Measurements from ENCODE around the gene SDC1. TPM values are rescaled to one million over a fixed set of nuclear protein-coding genes. Genes with fewer than 3 reads are reported as not detected.
"Not testable (repeated sequence)": the region's sequence is repeated elsewhere in the genome, so short reads cannot be mapped to it uniquely, and the experiment has no call there.

SDC1 gene
- total and polyA plus RNA-seq, 2 donors, result 6.8 to 18.9 TPM

DNA sequence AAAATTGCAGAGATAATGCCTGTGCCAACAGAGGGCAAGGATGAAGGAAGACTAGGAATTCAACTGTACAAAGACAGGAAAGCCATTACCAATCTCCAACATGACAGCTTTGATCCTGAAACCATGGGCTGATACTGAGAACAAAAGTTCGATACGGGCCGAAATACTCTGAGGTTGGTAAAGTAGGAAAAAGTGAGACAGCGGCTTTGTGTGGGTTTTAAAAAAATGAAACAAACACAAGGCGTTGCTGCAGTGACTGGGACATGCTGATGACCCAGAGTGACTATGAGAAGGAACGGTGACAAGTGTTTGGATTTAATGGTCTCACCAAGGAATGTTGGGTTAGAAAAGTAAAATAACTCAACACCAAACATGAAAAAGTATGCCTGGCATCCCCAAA lies 24.2 kb upstream of the SDC1 start:
- no peaks in the 10 kb centered on the region for H3K27me3 ChIP-seq (ENCODE audit: control insufficient read depth in 2 of 2, insufficient read depth in 1 of 2, low read length in 1 of 2)
- H3K4me3 ChIP-seq (ENCODE audit: low read length in 2 of 2), result no peak overlapping the region
- no peak overlapping the region for H3K27ac ChIP-seq (ENCODE audit: low read depth in 1 of 2, low read length in 1 of 2)
- H3K36me3 ChIP-seq (ENCODE audit: control insufficient read depth in 2 of 2, insufficient read depth in 2 of 2, low read length in 1 of 2), result peaks cover 23 to 61% of the 10 kb centered on the region in 2 donors
- no peak for DNase-seq (ENCODE audit: low read depth in 6 of 9, low spot score in 9 of 9)
- H3K4me1 ChIP-seq (ENCODE audit: control insufficient read depth in 2 of 2, insufficient read depth in 2 of 2, low read length in 2 of 2), result no peaks in the 10 kb centered on the region
- H3K9me3 ChIP-seq (ENCODE audit: control insufficient read depth in 2 of 2, insufficient read depth in 1 of 2, low read length in 1 of 2), result no peaks in the 10 kb centered on the region
- 88% methylated on average over 6 of the region's 6 CpGs for whole genome bisulfite sequencing

DNA sequence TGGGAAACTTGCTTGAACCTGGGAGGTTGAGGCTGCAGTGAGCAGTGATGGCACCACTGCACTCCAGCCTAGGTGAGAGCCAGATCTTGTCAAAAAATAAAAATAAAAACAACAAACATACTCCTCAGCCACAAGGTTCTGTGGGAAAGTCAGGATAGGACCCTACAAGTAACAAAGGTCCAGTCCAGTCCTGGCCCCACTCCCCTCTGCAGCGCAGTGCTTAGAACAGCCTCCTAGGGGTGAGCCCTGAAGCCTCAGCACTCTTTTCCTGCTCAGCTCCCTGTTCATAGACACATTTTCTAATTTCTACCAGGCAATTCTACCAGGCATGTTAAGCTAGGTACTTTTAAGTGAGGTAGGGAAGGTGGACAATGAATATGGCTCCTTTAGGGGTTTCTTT lies 22.2 kb upstream of the SDC1 start:
- Histone ChIP-seq H3K4me3 (ENCODE audit: low read length in 2 of 2) (no peak overlapping the region), H3K4me1 (ENCODE audit: control insufficient read depth in 2 of 2, insufficient read depth in 2 of 2, low read length in 2 of 2) (no peaks in the 10 kb centered on the region), H3K36me3 (ENCODE audit: control insufficient read depth in 2 of 2, insufficient read depth in 2 of 2, low read length in 1 of 2) (peaks cover 9 to 47% of the 10 kb centered on the region in 2 donors), H3K9me3 (ENCODE audit: control insufficient read depth in 2 of 2, insufficient read depth in 1 of 2, low read length in 1 of 2) (no peaks in the 10 kb centered on the region), H3K27ac (ENCODE audit: low read depth in 1 of 2, low read length in 1 of 2) (no peak overlapping the region), H3K27me3 (ENCODE audit: control insufficient read depth in 2 of 2, insufficient read depth in 1 of 2, low read length in 1 of 2) (no peaks in the 10 kb centered on the region)
- WGBS, result 100% methylated on average over 1 of the region's 1 CpG
- DNase-seq (ENCODE audit: low read depth in 6 of 9, low spot score in 9 of 9), result no peak

DNA sequence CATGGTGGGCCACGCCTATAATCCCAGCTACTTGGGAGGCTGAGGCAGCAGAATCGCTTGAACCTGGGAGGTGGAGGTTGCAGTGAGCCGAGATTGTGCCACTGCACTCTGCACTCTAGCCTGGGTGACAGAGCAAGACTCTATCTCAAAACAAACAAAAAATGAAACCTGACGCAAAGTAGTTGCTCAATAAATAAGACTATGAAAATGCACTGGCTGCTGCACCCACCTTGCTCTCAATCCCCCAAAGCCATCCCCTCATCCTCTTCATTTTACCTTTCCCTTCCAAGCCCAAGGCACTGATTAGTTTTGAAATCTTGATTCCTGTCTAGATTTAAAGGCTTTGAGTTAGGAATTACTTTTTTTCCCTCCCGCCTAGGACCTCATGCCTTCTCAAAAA lies 18.7 kb upstream of the SDC1 start:
- H3K4me3 ChIP-seq (ENCODE audit: low read length in 2 of 2); H3K9me3 ChIP-seq (ENCODE audit: control insufficient read depth in 2 of 2, insufficient read depth in 1 of 2, low read length in 1 of 2); H3K27me3 ChIP-seq (ENCODE audit: control insufficient read depth in 2 of 2, insufficient read depth in 1 of 2, low read length in 1 of 2): not testable (repeated sequence)

DNA sequence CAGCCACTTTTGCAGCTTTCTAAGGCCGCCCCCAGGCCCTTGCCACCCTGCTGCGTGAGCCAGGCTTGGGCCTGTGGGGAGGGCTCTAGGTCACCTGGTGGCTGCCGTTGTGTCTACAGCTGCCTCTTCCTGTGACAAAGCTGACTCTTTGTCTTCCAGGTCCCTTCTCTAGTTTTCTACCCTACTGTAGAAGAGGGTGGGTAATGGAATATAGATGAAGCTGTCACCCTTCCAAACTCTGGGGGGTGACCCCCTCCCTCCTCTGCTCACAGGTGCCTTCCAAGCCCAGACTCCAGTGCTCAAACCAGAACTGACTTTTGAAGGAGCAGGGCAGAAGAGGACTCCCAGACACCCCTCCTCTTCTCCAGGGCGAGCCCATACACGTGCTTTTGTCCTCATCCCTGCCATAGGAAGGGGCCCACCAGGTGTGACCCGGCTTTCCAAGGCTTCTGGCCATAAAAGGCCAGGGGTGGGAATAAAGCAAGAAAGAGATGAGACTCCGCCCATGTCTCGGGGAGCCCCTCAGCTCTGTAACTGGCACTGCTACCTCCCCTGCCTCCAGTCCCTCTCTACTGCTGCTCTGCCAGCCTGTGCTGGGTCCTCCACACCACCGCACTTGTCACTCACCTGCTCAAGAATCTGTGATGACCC lies 17.9 kb upstream of the SDC1 start:
- peak in 2 of 9 donors; percentile 14 to 35 for DNase-seq (ENCODE audit: low read depth in 6 of 9, low spot score in 9 of 9)
- H3K27ac ChIP-seq (ENCODE audit: low read depth in 1 of 2, low read length in 1 of 2), result no peak overlapping the region
- H3K36me3 ChIP-seq (ENCODE audit: control insufficient read depth in 2 of 2, insufficient read depth in 2 of 2, low read length in 1 of 2), result peaks cover 6 to 16% of the 10 kb centered on the region in 2 donors
- H3K4me3 ChIP-seq (ENCODE audit: low read length in 2 of 2), result no peak overlapping the region
- peaks cover 0 to 3% of the 10 kb centered on the region in 2 donors for H3K9me3 ChIP-seq (ENCODE audit: control insufficient read depth in 2 of 2, insufficient read depth in 1 of 2, low read length in 1 of 2)
- no peaks in the 10 kb centered on the region for H3K27me3 ChIP-seq (ENCODE audit: control insufficient read depth in 2 of 2, insufficient read depth in 1 of 2, low read length in 1 of 2)
- 76% methylated on average over 9 of the region's 9 CpGs for WGBS
- H3K4me1 ChIP-seq (ENCODE audit: control insufficient read depth in 2 of 2, insufficient read depth in 2 of 2, low read length in 2 of 2), result no peaks in the 10 kb centered on the region

More for the DNA sequence above, 18.7 kb upstream of the SDC1 start:
- H3K27ac ChIP-seq (ENCODE audit: low read depth in 1 of 2, low read length in 1 of 2); H3K4me1 ChIP-seq (ENCODE audit: control insufficient read depth in 2 of 2, insufficient read depth in 2 of 2, low read length in 2 of 2); DNase-seq (ENCODE audit: low read depth in 6 of 9, low spot score in 9 of 9): not testable (repeated sequence)
- WGBS, result 96% methylated on average over 5 of the region's 5 CpGs
- H3K36me3 ChIP-seq (ENCODE audit: control insufficient read depth in 2 of 2, insufficient read depth in 2 of 2, low read length in 1 of 2), result peaks cover 9 to 19% of the 10 kb centered on the region in 2 donors

DNA sequence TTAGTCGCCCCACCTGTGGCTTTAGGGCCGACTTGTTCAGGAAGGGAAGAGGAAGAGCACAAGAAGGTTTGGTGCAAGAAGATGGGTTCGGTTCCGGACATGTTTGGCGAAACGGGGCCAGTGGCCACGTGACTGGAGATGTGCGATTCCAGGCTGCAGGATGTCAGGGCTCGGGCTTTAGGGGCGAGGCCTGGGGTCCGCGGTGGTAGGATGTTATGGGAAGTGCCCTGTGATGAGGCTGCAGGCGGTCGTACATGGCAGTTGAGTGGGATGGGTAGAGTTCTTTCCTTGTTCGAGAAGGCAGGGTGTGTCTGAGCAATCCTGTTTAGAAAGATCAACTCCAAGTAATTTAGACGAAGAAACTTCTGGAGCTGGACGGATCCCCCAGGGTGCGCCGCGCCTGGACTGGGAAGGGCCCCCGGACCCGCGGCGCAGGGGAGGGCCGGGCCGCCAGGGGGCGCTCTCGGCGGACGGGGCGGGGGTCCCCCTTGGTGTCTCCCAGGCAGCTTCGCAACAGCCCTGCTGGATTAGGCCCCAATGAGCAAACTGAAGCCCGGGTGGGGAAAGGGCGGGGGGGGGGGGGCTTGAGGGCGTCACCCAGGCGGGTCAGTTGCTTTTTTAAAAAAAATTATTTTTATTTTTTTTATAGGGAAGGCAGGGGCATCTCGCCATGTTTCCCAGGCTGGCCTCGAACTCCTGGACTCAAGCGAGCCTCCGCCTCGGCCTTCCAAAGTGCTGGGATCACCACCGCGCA lies 17.2 kb upstream of the SDC1 start:
- 44% methylated on average over 43 of the region's 43 CpGs for WGBS
- DNase-seq (ENCODE audit: low read depth in 6 of 9, low spot score in 9 of 9), result peak in 1 of 9 donors; percentile 23
- peaks cover 3 to 12% of the 10 kb centered on the region in 2 donors for H3K36me3 ChIP-seq (ENCODE audit: control insufficient read depth in 2 of 2, insufficient read depth in 2 of 2, low read length in 1 of 2)
- peaks cover 0 to 3% of the 10 kb centered on the region in 2 donors for H3K9me3 ChIP-seq (ENCODE audit: control insufficient read depth in 2 of 2, insufficient read depth in 1 of 2, low read length in 1 of 2)
- no peak overlapping the region for H3K4me3 ChIP-seq (ENCODE audit: low read length in 2 of 2)
- H3K4me1 ChIP-seq (ENCODE audit: control insufficient read depth in 2 of 2, insufficient read depth in 2 of 2, low read length in 2 of 2), result no peaks in the 10 kb centered on the region
- H3K27ac ChIP-seq (ENCODE audit: low read depth in 1 of 2, low read length in 1 of 2), result no peak overlapping the region
- no peaks in the 10 kb centered on the region for H3K27me3 ChIP-seq (ENCODE audit: control insufficient read depth in 2 of 2, insufficient read depth in 1 of 2, low read length in 1 of 2)

DNA sequence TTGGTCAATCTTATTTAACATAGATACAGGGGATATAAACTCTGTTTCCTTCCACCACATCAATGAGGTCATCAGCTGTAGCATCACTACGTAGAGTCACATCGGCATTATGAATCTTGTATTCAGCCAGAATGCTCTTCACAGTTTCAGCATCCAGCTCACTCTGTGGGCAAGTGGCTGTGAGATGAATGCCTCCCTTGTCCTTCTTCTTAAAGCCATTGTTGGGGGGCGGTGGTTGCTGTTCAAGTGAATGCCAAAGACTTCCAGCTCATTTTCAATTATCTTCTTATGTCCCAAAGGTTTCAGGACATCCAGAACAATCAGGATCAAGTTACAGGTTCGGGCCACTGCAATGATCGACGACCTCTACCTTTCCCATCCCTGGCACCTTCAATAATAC lies 15.4 kb upstream of the SDC1 start:
- H3K9me3 ChIP-seq (ENCODE audit: control insufficient read depth in 2 of 2, insufficient read depth in 1 of 2, low read length in 1 of 2); H3K4me1 ChIP-seq (ENCODE audit: control insufficient read depth in 2 of 2, insufficient read depth in 2 of 2, low read length in 2 of 2); DNase-seq (ENCODE audit: low read depth in 6 of 9, low spot score in 9 of 9); H3K4me3 ChIP-seq (ENCODE audit: low read length in 2 of 2); H3K36me3 ChIP-seq (ENCODE audit: control insufficient read depth in 2 of 2, insufficient read depth in 2 of 2, low read length in 1 of 2); H3K27ac ChIP-seq (ENCODE audit: low read depth in 1 of 2, low read length in 1 of 2); H3K27me3 ChIP-seq (ENCODE audit: control insufficient read depth in 2 of 2, insufficient read depth in 1 of 2, low read length in 1 of 2): not testable (repeated sequence)
- 98% methylated on average over 6 of the region's 6 CpGs for WGBS

DNA sequence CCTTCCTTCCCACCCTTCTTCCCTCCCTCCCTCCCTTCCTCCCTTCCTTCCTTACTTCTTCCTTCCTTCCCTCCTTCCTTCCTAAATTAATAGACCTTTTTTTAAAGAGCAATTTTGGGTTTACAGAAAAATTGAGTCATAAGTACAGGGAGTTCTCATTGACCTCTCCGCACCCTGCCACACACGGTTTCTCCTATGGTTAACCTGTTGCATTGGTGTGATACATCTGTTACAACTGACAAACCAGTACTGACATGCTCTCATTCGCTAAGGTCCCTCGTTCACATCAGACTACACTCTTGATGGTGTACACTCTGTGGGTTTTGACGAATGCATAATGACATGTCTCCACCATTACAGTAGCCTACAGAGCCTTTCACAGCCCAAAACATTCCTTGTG lies 11.6 kb upstream of the SDC1 start:
- no peak for DNase-seq (ENCODE audit: low read depth in 6 of 9, low spot score in 9 of 9)
- Histone ChIP-seq H3K4me3 (ENCODE audit: low read length in 2 of 2) (no peak overlapping the region), H3K36me3 (ENCODE audit: control insufficient read depth in 2 of 2, insufficient read depth in 2 of 2, low read length in 1 of 2) (no peaks in the 10 kb centered on the region), H3K27me3 (ENCODE audit: control insufficient read depth in 2 of 2, insufficient read depth in 1 of 2, low read length in 1 of 2) (peaks cover 0 to 6% of the 10 kb centered on the region in 2 donors), H3K9me3 (ENCODE audit: control insufficient read depth in 2 of 2, insufficient read depth in 1 of 2, low read length in 1 of 2) (peaks cover 0 to 3% of the 10 kb centered on the region in 2 donors), H3K27ac (ENCODE audit: low read depth in 1 of 2, low read length in 1 of 2) (no peak overlapping the region), H3K4me1 (ENCODE audit: control insufficient read depth in 2 of 2, insufficient read depth in 2 of 2, low read length in 2 of 2) (no peaks in the 10 kb centered on the region)
- 92% methylated on average over 5 of the region's 5 CpGs for WGBS

DNA sequence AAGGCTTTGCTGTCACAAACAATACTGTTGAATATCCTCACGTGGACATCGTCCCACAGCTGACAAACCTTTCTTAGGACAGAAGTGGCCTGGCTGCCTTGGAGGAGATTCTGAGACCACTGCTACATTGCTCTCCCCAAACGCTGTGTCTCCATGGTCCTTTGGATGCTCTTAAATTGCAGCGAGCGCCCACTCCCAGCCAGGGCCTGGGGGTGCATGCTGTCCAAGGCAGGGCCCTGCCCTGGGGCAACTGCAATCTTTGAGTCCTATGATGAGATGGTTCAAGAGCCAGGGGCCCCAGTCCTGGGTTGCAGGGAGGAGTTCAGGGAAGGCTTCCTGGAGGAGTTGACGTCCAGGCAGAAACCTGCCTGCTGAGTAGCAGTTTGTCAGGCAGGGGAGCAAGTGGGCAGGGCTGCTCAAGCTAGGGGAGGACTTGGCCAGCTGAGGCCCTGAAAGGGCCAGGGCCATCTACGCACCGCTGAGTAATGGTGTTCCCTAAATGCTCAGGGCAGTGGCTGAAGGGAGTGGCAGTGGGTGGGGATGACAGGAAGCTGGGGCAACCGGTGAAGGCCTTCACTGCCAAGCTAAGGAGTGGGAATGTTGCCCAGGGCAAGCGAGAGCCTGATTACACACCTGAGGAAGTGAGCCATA lies 10.8 kb upstream of the SDC1 start:
- Histone ChIP-seq H3K27ac (ENCODE audit: low read depth in 1 of 2, low read length in 1 of 2) (no peak overlapping the region), H3K9me3 (ENCODE audit: control insufficient read depth in 2 of 2, insufficient read depth in 1 of 2, low read length in 1 of 2) (peaks cover 0 to 3% of the 10 kb centered on the region in 2 donors), H3K4me3 (ENCODE audit: low read length in 2 of 2) (no peak overlapping the region), H3K36me3 (ENCODE audit: control insufficient read depth in 2 of 2, insufficient read depth in 2 of 2, low read length in 1 of 2) (no peaks in the 10 kb centered on the region), H3K4me1 (ENCODE audit: control insufficient read depth in 2 of 2, insufficient read depth in 2 of 2, low read length in 2 of 2) (no peaks in the 10 kb centered on the region), H3K27me3 (ENCODE audit: control insufficient read depth in 2 of 2, insufficient read depth in 1 of 2, low read length in 1 of 2) (peaks cover 0 to 10% of the 10 kb centered on the region in 2 donors)
- no peak for DNase-seq (ENCODE audit: low read depth in 6 of 9, low spot score in 9 of 9)
- 95% methylated on average over 10 of the region's 10 CpGs for WGBS

DNA sequence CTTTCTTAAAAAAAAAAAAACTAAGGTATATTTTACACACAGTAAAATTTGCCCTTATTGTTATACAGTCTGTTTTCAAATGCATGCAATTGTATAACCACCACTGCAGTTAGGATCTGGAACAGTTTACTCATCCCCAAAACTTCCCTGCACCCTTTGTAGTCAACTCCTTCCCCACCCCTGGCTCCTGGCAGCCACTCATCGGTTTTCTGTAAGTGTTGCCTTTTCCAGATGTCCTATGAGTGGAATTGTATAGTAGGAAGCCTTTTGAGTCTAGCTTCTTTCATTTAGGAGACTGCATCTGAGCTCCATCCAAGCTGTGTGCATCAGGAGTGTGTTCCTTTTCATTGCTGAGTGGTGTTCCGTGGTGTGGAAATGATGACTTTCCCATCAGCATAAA lies 9.7 kb upstream of the SDC1 start:
- H3K36me3 ChIP-seq (ENCODE audit: control insufficient read depth in 2 of 2, insufficient read depth in 2 of 2, low read length in 1 of 2); H3K4me1 ChIP-seq (ENCODE audit: control insufficient read depth in 2 of 2, insufficient read depth in 2 of 2, low read length in 2 of 2); H3K27ac ChIP-seq (ENCODE audit: low read depth in 1 of 2, low read length in 1 of 2); DNase-seq (ENCODE audit: low read depth in 6 of 9, low spot score in 9 of 9); H3K9me3 ChIP-seq (ENCODE audit: control insufficient read depth in 2 of 2, insufficient read depth in 1 of 2, low read length in 1 of 2); H3K27me3 ChIP-seq (ENCODE audit: control insufficient read depth in 2 of 2, insufficient read depth in 1 of 2, low read length in 1 of 2); H3K4me3 ChIP-seq (ENCODE audit: low read length in 2 of 2): not testable (repeated sequence)
- WGBS, result 91% methylated on average over 2 of the region's 2 CpGs
